HG02678 (cell line): ENCODE results near the gene PROCA1.
"Not testable (repeated sequence)": the region's sequence is repeated elsewhere in the genome, so short reads cannot be mapped to it uniquely, and the experiment has no call there.

Experiments
- ATAC-seq: cut with Tn5 transposase; IDR thresholded peaks from one replicate; pipeline ENCODE4 v1.9.1; 2021; ENCODE audit warnings: mild to moderate bottlenecking, moderate library complexity; ENCODE audit not compliant: unreplicated experiment

Gene PROCA1

DNA sequence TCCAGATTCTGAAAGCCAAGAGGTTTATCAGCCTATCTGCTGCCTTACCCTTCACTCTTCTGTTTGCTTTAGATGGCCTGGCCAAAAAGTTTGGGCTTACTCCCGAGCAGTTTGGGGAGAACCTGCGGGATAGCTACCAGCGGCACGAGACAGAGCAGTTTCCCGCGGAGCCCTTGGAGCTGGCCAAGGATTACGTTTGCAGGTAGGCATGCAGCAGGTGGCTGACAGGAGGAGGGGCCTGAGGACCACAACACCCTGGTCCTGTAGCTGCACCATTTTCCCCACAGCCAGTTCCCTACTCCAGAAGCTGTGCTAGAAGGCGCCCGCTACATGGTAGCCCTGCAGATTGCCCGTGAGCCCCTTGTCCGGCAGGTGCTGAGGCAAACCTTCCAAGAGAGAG lies 29.0 kb downstream of the PROCA1 start:
- no peak for ATAC-seq

DNA sequence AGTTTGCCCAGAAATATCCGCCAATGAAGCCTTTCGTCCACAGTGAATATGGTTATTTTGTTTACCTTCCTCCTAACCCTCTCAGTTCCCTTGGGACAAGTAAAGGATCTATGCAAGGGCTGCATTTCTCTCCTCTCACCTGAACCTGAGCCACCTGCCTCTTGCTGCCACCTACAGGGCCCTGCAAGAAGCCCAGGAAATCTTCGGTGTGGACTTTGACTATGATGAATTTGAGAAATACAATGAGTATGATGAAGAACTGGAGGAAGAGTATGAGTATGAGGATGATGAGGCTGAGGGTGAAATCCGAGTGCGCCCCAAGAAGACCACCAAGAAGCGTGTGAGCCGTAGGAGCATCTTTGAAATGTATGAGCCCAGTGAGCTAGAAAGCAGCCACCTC lies 35.7 kb downstream of the PROCA1 start:
- no peak for ATAC-seq

GRCh38 chr17:28675490-28675889 lies 36.2 kb downstream of the PROCA1 start:
- ATAC-seq, result no peak

DNA sequence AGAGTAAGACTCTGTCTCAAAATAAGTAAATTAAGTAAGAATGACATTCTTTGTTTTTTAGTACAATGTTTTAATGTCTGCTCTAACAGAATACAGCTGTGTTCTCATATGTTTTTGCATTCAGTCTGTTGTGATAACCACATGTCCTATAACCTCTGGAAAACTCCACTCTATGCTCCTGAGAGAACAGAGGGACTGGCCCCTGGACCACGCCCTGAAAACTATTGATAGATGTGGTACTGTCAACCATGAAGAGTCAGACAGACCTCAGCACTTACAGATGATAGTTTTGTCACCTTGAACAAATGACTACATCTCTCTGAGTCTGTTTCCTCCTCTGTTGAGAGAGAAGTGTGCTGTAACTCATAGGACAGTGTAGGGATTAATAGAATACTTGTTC lies 41.8 kb downstream of the PROCA1 start:
- no peak for ATAC-seq

GRCh38 chr17:28667870-28668269 lies 43.8 kb downstream of the PROCA1 start:
- no peak for ATAC-seq

DNA sequence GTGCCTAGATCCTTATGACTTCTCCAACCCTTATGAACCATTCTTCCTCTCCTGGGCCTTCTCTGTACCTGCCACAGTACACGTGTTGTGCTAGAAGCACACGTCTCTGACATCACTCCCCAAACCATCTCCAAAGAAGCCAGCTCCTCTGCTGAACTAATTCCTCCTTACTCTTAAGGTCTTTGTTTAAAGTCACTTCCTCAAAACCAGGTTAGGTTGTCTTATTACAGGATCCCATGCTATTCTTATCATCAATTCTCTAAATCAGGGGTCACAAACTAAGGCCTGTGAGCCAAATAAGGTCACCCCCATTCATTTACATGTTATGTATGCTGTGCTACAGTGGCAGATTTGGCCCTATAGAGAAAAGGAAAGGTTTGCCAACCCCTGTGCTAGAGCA lies 45.7 kb downstream of the PROCA1 start:
- no peak for ATAC-seq

DNA sequence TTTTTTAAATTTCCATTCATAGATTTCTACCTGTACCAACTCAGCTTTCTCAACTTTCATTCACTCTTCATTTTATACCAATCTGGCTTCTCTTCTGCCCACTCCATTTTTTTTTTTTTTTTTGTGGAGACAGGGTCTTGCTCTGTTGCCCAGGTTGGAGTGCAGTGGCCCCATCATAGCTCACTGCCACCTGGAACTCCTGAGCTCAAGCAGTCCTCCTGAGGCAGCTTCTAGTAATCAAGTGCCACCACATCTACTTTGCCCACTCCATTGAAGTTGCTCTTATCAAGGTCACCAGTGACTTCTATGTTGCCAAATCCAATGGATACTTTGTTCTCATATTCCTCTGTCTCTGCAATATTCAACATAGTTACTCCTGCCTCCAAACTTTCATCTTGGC lies 48.0 kb downstream of the PROCA1 start:
- no peak for ATAC-seq

DNA sequence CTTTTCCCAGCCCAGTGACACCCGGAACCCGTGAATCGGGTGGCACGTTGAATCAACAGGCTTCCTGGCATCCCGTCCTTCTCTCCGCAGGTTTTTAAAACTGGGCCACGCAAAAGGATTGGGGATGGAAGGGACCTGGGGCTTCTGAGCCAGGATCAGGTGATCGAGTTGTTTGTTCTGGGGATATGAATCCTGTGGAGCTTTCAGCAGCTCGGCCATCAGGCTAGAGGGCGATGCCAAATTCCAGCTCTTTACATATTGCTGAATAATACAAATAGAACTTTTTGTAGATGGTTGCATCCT lies 49.2 kb downstream of the PROCA1 start:
- no peak for ATAC-seq

- ATAC-seq, result peak; percentile 90
These were observed 49.8 kb downstream of the PROCA1 start, which contains the start of the genes SDF2 and SUPT6H for GRCh38 chr17:28661635-28662526. Gene SDF2, minus strand, starts transcription at chr17:28661906. Its CDS starts 30 bp downstream, at chr17:28661876. Gene SUPT6H, plus strand, starts transcription at chr17:28662205. Its CDS starts 11,197 bp downstream, at chr17:28673402.

GRCh38 chr17:28659497-28659881 lies 52.2 kb downstream of the PROCA1 start:
- not testable (repeated sequence) for ATAC-seq

DNA sequence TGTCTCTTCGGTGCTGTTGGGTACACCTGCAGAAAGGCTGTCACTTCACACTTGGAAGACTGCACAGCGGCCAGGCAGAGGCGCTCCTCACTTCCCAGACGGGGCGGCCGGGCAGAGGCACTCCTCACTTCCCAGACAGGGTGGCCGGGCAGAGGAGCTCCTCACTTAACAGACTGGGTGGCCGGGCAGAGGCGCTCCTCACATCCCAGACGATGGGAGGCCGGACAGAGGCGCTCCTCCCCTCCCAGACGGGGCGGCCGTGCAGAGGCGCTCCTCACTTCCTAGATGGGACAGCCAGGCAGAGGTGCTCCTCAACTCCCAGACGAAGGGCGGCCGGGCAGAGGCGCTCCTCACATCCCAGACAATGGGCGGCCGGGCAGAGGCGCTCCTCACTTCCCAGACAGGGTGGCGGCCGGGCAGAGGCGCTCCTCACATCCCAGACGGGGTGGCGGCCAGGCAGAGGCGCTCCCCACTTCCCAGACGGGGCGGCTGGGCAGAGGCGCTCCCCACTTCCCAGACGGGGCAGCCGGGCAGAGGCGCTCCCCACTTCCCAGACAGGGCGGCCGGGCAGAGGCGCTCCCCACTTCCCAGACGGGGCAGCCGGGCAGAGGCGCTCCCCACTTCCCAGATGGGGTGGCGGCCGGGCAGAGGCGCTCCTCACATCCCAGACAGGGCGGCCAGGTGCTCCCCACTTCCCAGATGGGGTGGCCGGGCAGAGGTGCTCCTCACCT lies 52.8 kb downstream of the PROCA1 start:
- ATAC-seq, result not testable (repeated sequence)

DNA sequence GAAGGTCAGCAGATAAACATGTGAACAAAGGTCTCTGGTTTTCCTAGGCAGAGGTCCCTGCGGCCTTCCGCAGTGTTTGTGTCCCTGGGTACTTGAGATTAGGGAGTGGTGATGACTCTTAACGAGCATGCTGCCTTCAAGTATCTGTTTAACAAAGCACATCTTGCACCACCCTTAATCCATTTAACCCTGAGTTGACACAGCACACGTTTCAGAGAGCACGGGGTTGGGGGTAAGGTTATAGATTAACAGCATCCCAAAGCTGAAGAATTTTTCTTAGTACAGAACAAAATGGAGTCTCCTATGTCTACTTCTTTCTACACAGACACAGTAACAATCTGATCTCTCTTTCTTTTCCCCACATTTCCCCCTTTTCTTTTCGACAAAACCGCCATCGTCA lies 53.3 kb downstream of the PROCA1 start:
- ATAC-seq, result not testable (repeated sequence)

DNA sequence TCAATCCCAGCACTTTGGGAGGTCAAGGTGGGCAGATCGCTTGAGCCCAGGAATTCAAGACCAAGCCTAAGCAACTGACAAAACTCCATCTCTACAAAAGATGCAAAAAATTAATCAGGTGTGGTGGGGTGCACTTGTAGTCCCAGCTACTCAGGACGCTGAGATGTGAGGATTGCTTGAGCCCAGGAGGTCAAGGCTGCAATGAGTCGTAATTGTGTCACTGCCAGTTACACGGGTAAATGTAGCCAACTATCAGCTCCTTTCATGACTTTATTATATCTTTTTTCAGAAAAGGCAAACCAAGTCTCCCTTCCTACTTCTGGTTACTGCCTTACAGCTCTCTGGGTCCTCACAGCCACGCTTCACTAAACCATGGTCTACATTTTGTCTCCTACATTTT lies 53.9 kb downstream of the PROCA1 start:
- ATAC-seq, result no peak

- ATAC-seq, result no peak
These were observed 56.5 kb downstream of the PROCA1 start for GRCh38 chr17:28655160-28655559.
